IPS-NIHi7 (cell line): ENCODE measurements around the gene RFK.
A peak's percentile ranks its signal among the peaks of the same experiment; 100 is the strongest.

Source experiments
- DNase-seq: peaks from one replicate; pipeline ENCODE4 v3.0.0; 2012; ENCODE audit warnings: mixed read lengths; ENCODE audit errors: extremely low spot score

Gene RFK

GRCh38 chr9:76412638-76413037 is 18.4 kb upstream of the RFK start:
- DNase-seq: no peak

- no peak for DNase-seq
Observed at GRCh38 chr9:76405868-76406267, 11.6 kb upstream of the RFK start.

GRCh38 chr9:76405340-76405739 is 11.1 kb upstream of the RFK start:
- DNase-seq: no peak

GRCh38 chr9:76404401-76404800 is 10.2 kb upstream of the RFK start:
- no peak for DNase-seq

- no peak for DNase-seq
Observed at GRCh38 chr9:76403352-76403751, 9.1 kb upstream of the RFK start.

- DNase-seq: no peak
Observed at GRCh38 chr9:76401580-76402354, 7.5 kb upstream of the RFK start.

GRCh38 chr9:76401176-76401575 is 7.0 kb upstream of the RFK start:
- no peak for DNase-seq

- no peak for DNase-seq
Observed at GRCh38 chr9:76400534-76401096, 6.4 kb upstream of the RFK start.

GRCh38 chr9:76399856-76400255 is 5.6 kb upstream of the RFK start:
- DNase-seq: no peak

- DNase-seq: no peak
Observed at GRCh38 chr9:76396597-76396996, 2.4 kb upstream of the RFK start.

- DNase-seq: no peak
Observed at GRCh38 chr9:76396144-76396543, 1.9 kb upstream of the RFK start.

- DNase-seq: no peak
Observed at GRCh38 chr9:76395381-76395780, 1.2 kb upstream of the RFK start.

- DNase-seq: peak; percentile 56
Observed at GRCh38 chr9:76394960-76395252, 680 bp upstream of the RFK start.

GRCh38 chr9:76390656-76391055 is 3.6 kb downstream of the RFK start:
- no peak for DNase-seq

GRCh38 chr9:76379494-76379893 is 14.7 kb downstream of the RFK start:
- no peak for DNase-seq

GRCh38 chr9:76378367-76379073 is 15.7 kb downstream of the RFK start:
- DNase-seq: no peak

- DNase-seq: no peak
Observed at GRCh38 chr9:76377791-76378190, 16.4 kb downstream of the RFK start.

GRCh38 chr9:76374783-76375559 is 19.3 kb downstream of the RFK start:
- peak; percentile 71 for DNase-seq

GRCh38 chr9:76373784-76374474 is 20.3 kb downstream of the RFK start:
- DNase-seq: no peak

GRCh38 chr9:76373173-76373783 is 20.9 kb downstream of the RFK start:
- no peak for DNase-seq

GRCh38 chr9:76372336-76372735 is 21.9 kb downstream of the RFK start:
- DNase-seq: no peak
